Aorta (tissue), 5 donors: Measurements from ENCODE around the gene MT1H. TPM values are rescaled to one million over a fixed set of nuclear protein-coding genes. Genes with fewer than 3 reads are reported as not detected.

Source experiments
- ATAC-seq: fragments of 200-7000 bp; cut with Tn5 transposase; one replicate; pipeline ENCODE4 v1.9.1; 2022; ENCODE audit warnings: moderate library complexity; ENCODE audit not compliant: low FRiP score
- DNase-seq, 2 donors: peaks; one replicate each; pipeline ENCODE4 v3.0.0-alpha.2; 2020
- H3K27ac ChIP-seq, 2 donors: one replicate each; pipeline ENCODE4 v1.5.1; 2013; ENCODE audit warnings: low read length in 2 of 2, mild to moderate bottlenecking in 2 of 2, moderate library complexity in 2 of 2, control low read depth in 1 of 2, inconsistent platforms in 1 of 2, low read depth in 1 of 2
- H3K27me3 ChIP-seq, 2 donors: one replicate each; pipeline ENCODE4 v1.6.1; 2013; ENCODE audit warnings: control low read depth in 1 of 2, low read length in 1 of 2, mild to moderate bottlenecking in 1 of 2, moderate library complexity in 1 of 2; ENCODE audit not compliant: insufficient read depth in 2 of 2, control insufficient read depth in 1 of 2
- H3K36me3 ChIP-seq, 2 donors: one replicate each; pipeline ENCODE4 v1.6.1; 2013; ENCODE audit warnings: control low read depth in 1 of 2, low read length in 1 of 2, mild to moderate bottlenecking in 1 of 2; ENCODE audit not compliant: insufficient read depth in 2 of 2, control insufficient read depth in 1 of 2
- H3K4me1 ChIP-seq, 2 donors: one replicate each; pipeline ENCODE4 v1.6.1; 2013; ENCODE audit warnings: low read length in 2 of 2, control low read depth in 1 of 2, mild to moderate bottlenecking in 1 of 2, moderate library complexity in 1 of 2; ENCODE audit not compliant: insufficient read depth in 2 of 2, control insufficient read depth in 1 of 2
- H3K4me3 ChIP-seq, 2 donors: one replicate each; pipeline ENCODE4 v1.5.1; 2013; ENCODE audit warnings: low read length in 2 of 2, control low read depth in 1 of 2, mild to moderate bottlenecking in 1 of 2
- H3K9me3 ChIP-seq: one replicate; pipeline ENCODE4 v1.6.1; 2013; ENCODE audit warnings: mild to moderate bottlenecking, low read length; ENCODE audit not compliant: control insufficient read depth
- WGBS, 2 donors: extraction: QIAGEN DNeasy Blood & Tissue Kit; methylation state at CpG; one replicate each; pipeline ENCODE4 v1.1.7; 2013; 5-methylcytosine and 5-hydroxymethylcytosine counted together
- intact Hi-C, 2 donors: fragments of 100-400 bp; cut with DNase I; formaldehyde crosslinking; loops; one replicate each; pipeline versions ENCODE4 v1.14.2 to v1.15.0; 2022
- polyA plus RNA-seq, 2 donors: library from polyadenylated mRNA; stranded (reverse); fragments of 200-250 nt; gene quantifications; one replicate each; pipeline ENCODE4 v1.2.3, GENCODE V29; 2013
- total RNA-seq, 2 donors: library from RNA; stranded (reverse); fragmentation: NEBNext Ultra II Directional; extraction: Animal tissue kit (Norgen Biotek cat#: 25700); gene quantifications; one replicate each; pipeline ENCODE4 v1.2.1, GENCODE V29; 2021
- donor health status: healthy with polysubstance abuse.
- donor health status: Bipolar disorder and iron deficiency.
- donor health status: DM: no; HTN: no; CAD: no.
- donor health status: DM: no; HTN: no; CAD: no.
- donor health status: DM: yes; HTN: yes; CAD: no.

The MT1H gene
- total and polyA plus RNA-seq, 4 donors, result 1.6 to 12.6 (median 3.0) TPM; not detected in 1

DNA sequence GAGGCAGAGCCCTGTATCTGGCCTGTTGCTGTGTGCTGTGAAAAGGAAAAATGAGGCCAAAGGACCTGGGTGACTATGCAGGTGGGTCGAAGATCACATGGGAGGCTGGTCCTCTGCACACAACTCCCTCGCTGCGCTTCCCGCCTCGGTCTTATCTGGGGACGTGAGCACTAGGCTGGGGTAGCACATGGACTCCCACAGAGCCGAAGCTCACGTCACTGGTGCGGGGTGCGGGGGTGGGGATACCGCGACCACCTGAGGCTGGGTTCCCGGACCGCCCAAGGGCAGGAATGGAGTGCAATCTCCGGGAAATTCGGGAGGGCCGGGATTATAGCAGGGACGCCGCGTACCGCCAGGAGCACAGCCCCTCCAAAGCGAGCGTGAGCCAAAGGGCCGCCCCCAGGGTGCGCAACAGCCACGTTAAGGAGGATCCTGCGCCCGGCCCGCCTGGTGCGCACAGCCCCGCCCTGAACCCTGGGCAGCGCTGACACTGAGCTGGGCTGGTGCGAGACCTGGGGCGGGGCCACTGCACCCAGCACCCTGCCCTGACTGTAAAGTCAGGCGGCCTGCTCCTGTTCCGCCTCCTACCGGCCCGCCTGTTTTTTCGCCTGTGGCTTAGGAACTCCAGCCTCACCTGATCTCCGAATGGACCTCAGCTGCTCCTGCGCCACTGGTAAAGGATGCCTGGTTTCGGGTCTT is 26.4 kb upstream of the MT1H start:
- H3K4me1 ChIP-seq, result no peaks in the 10 kb centered on the region
- peak overlapping the region in 1 of 2 donors; percentile 15 for H3K27ac ChIP-seq
- intact Hi-C loops, result loop anchor here (2.0 to 5.0 kb wide), 3 partner anchors 38 to 41 kb away; partner anchors contain the start of gene MT1X (in 1 of the 2)
- DNase-seq, result peak; percentile 89 to 93
- peak; percentile 89 for ATAC-seq
- H3K36me3 ChIP-seq, result no peaks in the 10 kb centered on the region
- no peaks in the 10 kb centered on the region for H3K9me3 ChIP-seq
- H3K27me3 ChIP-seq, result no peaks in the 10 kb centered on the region
- no peak overlapping the region for H3K4me3 ChIP-seq
- 9 to 11% methylated on average over 42 of the region's 42 CpGs for WGBS, 2 donors

DNA sequence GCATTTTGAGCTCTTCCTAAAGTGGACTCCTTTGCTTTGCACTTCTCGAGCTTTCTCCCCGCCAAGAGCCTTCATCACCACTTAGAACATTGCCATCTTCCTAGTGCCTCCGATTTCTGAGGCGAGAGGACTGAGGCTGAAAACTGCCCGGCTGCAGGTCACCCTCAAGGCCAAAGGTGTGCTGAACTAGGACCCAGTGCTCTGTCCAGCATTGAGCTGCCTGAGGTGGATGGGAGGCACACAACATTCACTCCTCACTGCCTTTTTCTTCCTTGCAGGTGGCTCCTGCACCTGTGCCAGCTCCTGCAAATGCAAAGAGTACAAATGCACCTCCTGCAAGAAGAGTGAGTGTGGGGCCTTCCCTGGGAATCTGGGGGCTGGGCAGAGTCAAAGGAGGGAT is 25.8 kb upstream of the MT1H start:
- Histone ChIP-seq H3K4me1 (no peaks in the 10 kb centered on the region), H3K27ac (no peak overlapping the region), H3K27me3 (no peaks in the 10 kb centered on the region), H3K36me3 (no peaks in the 10 kb centered on the region), H3K9me3 (no peaks in the 10 kb centered on the region), H3K4me3 (no peak overlapping the region)
- ATAC-seq (no peak), DNase-seq (no peak)
- intact Hi-C loops, result loop anchor here (2.0 to 5.0 kb wide), 3 partner anchors 38 to 42 kb away; partner anchors contain the start of gene MT1X (in 1 of the 2)
- 69 to 70% methylated on average over 5 of the region's 5 CpGs for WGBS, 2 donors

DNA sequence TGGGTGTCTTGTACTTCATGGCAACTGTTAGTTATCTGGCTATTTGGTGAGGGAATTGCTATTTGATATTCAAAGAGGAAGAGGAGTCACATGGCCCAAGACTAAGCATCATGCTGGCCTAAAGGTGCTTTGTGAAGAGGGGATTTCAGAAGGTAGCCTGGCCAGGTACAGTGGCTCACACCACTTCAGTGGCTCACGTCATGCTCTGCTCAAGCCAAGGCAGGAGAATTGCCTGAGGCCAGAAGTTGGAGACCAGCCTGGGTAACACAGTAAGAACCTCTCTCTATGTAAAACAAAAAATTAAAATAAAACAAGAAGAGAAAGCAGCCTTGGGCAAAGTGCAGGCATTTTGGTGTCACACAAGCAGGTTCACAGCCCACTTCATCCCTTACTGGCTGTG is 24.3 kb upstream of the MT1H start:
- H3K27ac ChIP-seq, result no peak overlapping the region
- DNase-seq (no peak), ATAC-seq (no peak)
- intact Hi-C loops, result no loop called here
- H3K27me3 ChIP-seq, result no peaks in the 10 kb centered on the region
- no peaks in the 10 kb centered on the region for H3K4me1 ChIP-seq
- no peaks in the 10 kb centered on the region for H3K9me3 ChIP-seq
- no peak overlapping the region for H3K4me3 ChIP-seq
- no peaks in the 10 kb centered on the region for H3K36me3 ChIP-seq
- 90 to 94% methylated on average over 1 of the region's 1 CpG for WGBS, 2 donors

DNA sequence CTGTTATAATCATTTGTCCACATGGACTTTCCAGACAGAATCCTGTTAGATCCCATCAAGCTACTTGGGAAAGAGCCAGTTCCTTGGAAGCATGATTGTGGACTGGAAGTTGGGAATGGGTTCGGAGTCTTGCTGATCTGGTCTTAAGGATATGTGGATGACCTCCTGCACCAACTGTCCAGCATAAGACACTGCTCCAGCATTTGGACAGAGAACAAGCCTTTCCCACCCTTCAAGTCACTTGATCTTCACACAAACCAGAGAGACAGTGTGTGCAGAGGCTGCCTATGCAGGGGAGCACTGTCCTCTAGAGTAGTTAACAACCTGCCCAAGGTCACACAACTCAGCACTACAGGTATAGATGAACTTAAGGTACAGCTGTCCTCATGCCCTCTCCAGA is 23.8 kb upstream of the MT1H start:
- WGBS, 2 donors, result 0 to 5% methylated on average over 1 of the region's 1 CpG
- Histone ChIP-seq H3K9me3 (no peaks in the 10 kb centered on the region), H3K27me3 (no peaks in the 10 kb centered on the region), H3K4me3 (no peak overlapping the region), H3K36me3 (no peaks in the 10 kb centered on the region), H3K27ac (no peak overlapping the region), H3K4me1 (no peaks in the 10 kb centered on the region)
- intact Hi-C loops, result no loop called here
- ATAC-seq, result no peak
- DNase-seq, result no peak

DNA sequence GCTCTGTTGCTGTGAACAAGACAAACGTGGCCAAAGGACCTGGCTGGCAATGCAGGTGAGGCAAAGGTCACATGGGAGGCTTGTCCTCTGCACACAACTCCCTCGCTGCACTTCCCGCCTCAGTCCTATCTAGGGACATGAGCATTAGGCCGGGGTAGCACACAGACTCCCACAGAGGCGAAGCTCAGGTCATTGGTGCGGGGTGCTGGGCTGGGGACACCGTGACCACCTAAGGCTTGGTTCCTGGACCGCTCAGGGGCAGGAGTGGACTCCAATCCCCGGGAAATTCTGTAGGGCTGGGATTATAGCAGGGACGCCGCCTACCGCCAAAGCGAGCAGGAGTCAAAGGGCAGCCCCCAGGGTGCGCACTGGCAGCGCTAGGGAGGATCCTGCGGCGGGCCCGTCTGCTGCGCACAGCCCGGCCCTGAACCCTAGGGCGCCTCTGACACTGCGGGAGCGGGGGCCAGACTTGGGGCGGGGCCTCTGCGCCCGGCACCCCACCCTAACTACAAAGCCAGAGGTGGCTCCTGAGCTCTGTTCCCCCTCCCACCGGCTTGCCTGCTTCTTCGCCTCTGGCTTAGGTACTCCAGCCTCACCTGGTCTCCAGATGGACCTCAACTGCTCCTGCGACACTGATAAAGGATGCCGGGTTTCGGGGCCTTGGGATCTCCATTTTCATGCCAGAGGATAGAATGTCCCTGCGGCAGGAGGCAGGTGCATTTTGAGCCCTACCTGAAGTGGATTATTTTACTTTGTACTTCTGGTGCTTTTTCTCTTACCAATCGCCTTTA is 21.8 kb upstream of the MT1H start:
- no peaks in the 10 kb centered on the region for H3K9me3 ChIP-seq
- WGBS, 2 donors, result 49 to 56% methylated on average over 33 of the region's 33 CpGs
- DNase-seq, result no peak

DNA sequence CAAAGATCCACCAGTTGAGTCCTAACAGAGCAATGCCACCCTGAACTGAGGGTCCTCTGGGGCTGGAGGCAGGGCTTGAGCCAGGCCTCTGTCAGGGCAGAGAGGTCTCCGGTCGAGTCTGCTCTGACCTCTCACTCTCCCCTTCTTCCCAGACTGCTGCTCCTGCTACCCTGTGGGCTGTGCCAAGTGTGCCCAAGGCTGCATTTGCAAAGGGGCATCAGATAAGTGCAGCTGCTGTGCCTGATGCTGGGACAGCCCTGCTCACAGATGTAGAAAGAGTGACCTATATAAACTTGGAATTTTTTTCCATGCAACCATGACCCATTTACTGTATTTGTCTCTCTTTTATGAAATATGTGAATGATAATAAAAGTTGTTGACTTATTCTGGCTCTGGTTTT is 20.3 kb upstream of the MT1H start:
- Histone ChIP-seq H3K4me3 (no peak overlapping the region), H3K27me3 (no peaks in the 10 kb centered on the region), H3K9me3 (no peaks in the 10 kb centered on the region), H3K4me1 (no peaks in the 10 kb centered on the region), H3K36me3 (no peaks in the 10 kb centered on the region), H3K27ac (no peak overlapping the region)
- intact Hi-C loops, result no loop called here
- no peak for ATAC-seq
- DNase-seq, result no peak
- WGBS, 2 donors, result 94 to 97% methylated on average over 2 of the region's 2 CpGs

More for the DNA sequence above, 21.8 kb upstream of the MT1H start:
- H3K27ac ChIP-seq, result no peak overlapping the region
- ATAC-seq, result no peak
- intact Hi-C loops, result no loop called here
- no peaks in the 10 kb centered on the region for H3K36me3 ChIP-seq
- no peaks in the 10 kb centered on the region for H3K27me3 ChIP-seq
- H3K4me1 ChIP-seq, result no peaks in the 10 kb centered on the region
- no peak overlapping the region for H3K4me3 ChIP-seq

DNA sequence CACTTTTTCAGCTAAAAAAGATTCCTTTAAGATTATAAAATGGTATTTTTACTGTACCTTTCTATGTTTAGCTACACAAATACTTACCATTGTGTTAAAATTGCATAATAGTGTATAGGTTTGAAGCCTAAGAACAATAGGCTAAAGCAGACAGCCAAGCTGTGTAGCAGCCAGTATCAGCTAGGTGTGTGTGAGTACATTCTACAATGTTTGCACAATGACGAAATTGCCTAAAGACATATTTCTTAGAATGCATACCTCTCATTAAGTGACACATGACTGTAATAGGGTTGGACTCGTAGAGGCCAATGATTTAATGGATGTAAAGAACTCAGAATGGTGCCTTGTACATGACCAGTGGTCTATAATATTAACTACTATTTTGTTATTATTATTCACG is 19.8 kb upstream of the MT1H start:
- whole genome bisulfite sequencing, 2 donors, result 88% methylated on average over 3 of the region's 3 CpGs
- ATAC-seq (no peak), DNase-seq (no peak)
- H3K36me3 ChIP-seq, result no peaks in the 10 kb centered on the region
- H3K9me3 ChIP-seq, result no peaks in the 10 kb centered on the region
- intact Hi-C loops, result no loop called here
- no peaks in the 10 kb centered on the region for H3K27me3 ChIP-seq
- H3K4me1 ChIP-seq, result no peaks in the 10 kb centered on the region
- no peak overlapping the region for H3K27ac ChIP-seq
- no peak overlapping the region for H3K4me3 ChIP-seq

DNA sequence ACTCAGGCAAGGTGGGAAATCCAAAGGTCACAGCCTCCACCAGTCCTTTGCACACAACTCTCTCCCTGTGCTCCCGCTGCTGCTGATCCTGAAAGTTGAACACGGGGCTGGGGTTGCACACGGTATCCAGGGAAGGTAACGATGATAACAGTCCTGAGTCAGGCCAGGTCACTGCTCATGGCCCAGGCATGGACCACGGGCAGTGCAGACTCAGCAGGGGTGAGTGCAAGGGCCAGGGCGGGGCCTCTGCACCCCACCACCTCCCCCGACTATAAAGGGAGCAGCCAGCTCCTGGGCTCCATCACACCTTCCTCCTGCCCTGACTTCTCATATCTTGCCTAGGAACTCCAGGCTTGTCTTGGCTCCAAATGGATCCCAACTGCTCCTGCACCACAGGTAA is 18.0 kb upstream of the MT1H start, which contains the start of gene MT1B:
MT1B (plus strand) TSS at position 301 of the 400 bp plus-strand sequence; CDS start at position 369, 68 bp downstream.
- Histone ChIP-seq H3K27me3 (no peaks in the 10 kb centered on the region), H3K27ac (no peak within 1 kb of the TSS)
- peak; percentile 49 for ATAC-seq

More for the DNA sequence above, 18.0 kb upstream of the MT1H start, which contains the start of gene MT1B:
- intact Hi-C loops, result no loop called here
- H3K36me3 ChIP-seq, result no peaks in the 10 kb centered on the region
- no peak for DNase-seq
- H3K4me3 ChIP-seq, result no peak within 1 kb of the TSS
- 74% methylated on average over 7 of the region's 7 CpGs for WGBS, 2 donors
- H3K4me1 ChIP-seq, result no peaks in the 10 kb centered on the region
- H3K9me3 ChIP-seq, result no peaks in the 10 kb centered on the region
